GM20000 (cell line): ENCODE results near the gene RIBC2.

Experiments
- DNase-seq: peaks from one replicate; pipeline ENCODE4 v3.0.0; 2012; ENCODE audit warnings: low spot score
- TF ChIP-seq, protein P1 (sequence below): IDR thresholded peaks from 2 replicates; pipeline ENCODE4 v1.5.1; 2012; ENCODE audit warnings: mild to moderate bottlenecking, control low read depth; ENCODE audit errors: extremely low read depth, missing control alignments

RIBC2 gene

GRCh38 chr22:45477366-45478107 lies 64.0 kb downstream of the RIBC2 start:
- no peak for DNase-seq

GRCh38 chr22:45478108-45478771 lies 64.7 kb downstream of the RIBC2 start:
- DNase-seq, result no peak
- TF ChIP-seq, protein P1, sequence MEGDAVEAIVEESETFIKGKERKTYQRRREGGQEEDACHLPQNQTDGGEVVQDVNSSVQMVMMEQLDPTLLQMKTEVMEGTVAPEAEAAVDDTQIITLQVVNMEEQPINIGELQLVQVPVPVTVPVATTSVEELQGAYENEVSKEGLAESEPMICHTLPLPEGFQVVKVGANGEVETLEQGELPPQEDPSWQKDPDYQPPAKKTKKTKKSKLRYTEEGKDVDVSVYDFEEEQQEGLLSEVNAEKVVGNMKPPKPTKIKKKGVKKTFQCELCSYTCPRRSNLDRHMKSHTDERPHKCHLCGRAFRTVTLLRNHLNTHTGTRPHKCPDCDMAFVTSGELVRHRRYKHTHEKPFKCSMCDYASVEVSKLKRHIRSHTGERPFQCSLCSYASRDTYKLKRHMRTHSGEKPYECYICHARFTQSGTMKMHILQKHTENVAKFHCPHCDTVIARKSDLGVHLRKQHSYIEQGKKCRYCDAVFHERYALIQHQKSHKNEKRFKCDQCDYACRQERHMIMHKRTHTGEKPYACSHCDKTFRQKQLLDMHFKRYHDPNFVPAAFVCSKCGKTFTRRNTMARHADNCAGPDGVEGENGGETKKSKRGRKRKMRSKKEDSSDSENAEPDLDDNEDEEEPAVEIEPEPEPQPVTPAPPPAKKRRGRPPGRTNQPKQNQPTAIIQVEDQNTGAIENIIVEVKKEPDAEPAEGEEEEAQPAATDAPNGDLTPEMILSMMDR, result no peak

More at GRCh38 chr22:45477366-45478107, 64.0 kb downstream of the RIBC2 start:
- TF ChIP-seq, protein P1, result no peak

DNA sequence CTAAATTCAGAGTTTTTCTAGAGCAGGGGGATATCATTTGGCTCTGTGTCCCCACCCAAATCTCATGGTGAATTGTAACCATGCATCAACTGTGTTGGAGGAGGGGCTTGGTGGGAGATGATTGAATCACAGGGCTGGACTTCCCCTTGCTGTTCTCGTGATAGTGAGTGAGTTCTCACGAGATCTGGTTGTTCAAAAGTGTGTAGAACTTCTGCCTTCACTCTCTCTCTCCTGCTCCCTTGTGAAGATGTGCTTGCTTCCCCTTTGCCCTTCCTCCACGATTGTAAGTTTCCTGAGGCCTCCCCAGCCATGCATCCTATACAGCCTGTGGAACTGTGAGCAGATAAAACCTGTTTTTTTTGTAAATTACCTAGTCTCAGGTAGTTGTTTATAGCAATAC lies 67.2 kb downstream of the RIBC2 start:
- DNase-seq, result no peak

GRCh38 chr22:45481661-45482060 lies 68.2 kb downstream of the RIBC2 start:
- DNase-seq, result no peak
- TF ChIP-seq, protein P1, result no peak

More for the DNA sequence above, 67.2 kb downstream of the RIBC2 start:
- TF ChIP-seq, protein P1, result no peak
